ENCODE results near the gene UBB. TPM values are rescaled to one million over a fixed set of nuclear protein-coding genes. Genes with fewer than 3 reads are reported as not detected.
"Not testable (repeated sequence)": the region's sequence is repeated elsewhere in the genome, so short reads cannot be mapped to it uniquely, and the experiment has no call there.

Gene UBB
- total RNA-seq, 1 donor from 2014 or later, result 1,783 TPM

GRCh38 chr17:16391451-16391850 is 10.6 kb downstream of the UBB start:
- Histone ChIP-seq H3K9me3 (ENCODE audit: insufficient read depth, low read depth, low read length) (no peaks in the 10 kb centered on the region), H3K4me2 (ENCODE audit: low read length) (no peak overlapping the region), H3K4me1 (ENCODE audit: insufficient read depth, low read length) (peaks cover 4% of the 10 kb centered on the region), H3K4me3 (ENCODE audit: insufficient read depth, low read depth, low read length) (no peak overlapping the region), H3K9ac (ENCODE audit: low read length) (no peak overlapping the region), H3K27me3 (ENCODE audit: insufficient read depth, low read length) (no peaks in the 10 kb centered on the region), H4K20me1 (ENCODE audit: insufficient read depth, low read length) (no peaks in the 10 kb centered on the region), H3K79me2 (ENCODE audit: insufficient read depth, low read length) (no peaks in the 10 kb centered on the region), H3K27ac (ENCODE audit: low read depth, low read length) (no peak overlapping the region), H3K36me3 (ENCODE audit: insufficient read depth, low read length) (no peaks in the 10 kb centered on the region), H2AFZ (ENCODE audit: low read depth, low read length) (no peak overlapping the region)
- H3K27me3 Mint-ChIP-seq (ENCODE audit: low read depth, unreplicated experiment), result no peaks in the 10 kb centered on the region
- no peaks in the 10 kb centered on the region for H3K36me3 Mint-ChIP-seq (ENCODE audit: low read depth, unreplicated experiment)
- H3K9me3 Mint-ChIP-seq (ENCODE audit: unreplicated experiment), result no peaks in the 10 kb centered on the region
- no peak overlapping the region for H3K27ac Mint-ChIP-seq (ENCODE audit: unreplicated experiment)
- no peak for DNase-seq (ENCODE audit: low read depth)
- peaks cover 2% of the 10 kb centered on the region for H3K4me1 Mint-ChIP-seq (ENCODE audit: low read depth, unreplicated experiment)
- no peak for FAIRE-seq
- TF ChIP-seq EZH2 (IDR thresholded peaks at IDR 0.05; ENCODE audit: insufficient read depth, low read length), result no peak
- no peak for TF ChIP-seq CTCF (IDR thresholded peaks at IDR 0.05; ENCODE audit: insufficient read depth, low read depth, low read length)
- no peak overlapping the region for H3K4me3 Mint-ChIP-seq (ENCODE audit: unreplicated experiment)

GRCh38 chr17:16392491-16392890 is 11.6 kb downstream of the UBB start:
- not testable (repeated sequence) for H4K20me1 ChIP-seq (ENCODE audit: insufficient read depth, low read length); H3K4me2 ChIP-seq (ENCODE audit: low read length); H3K27me3 ChIP-seq (ENCODE audit: insufficient read depth, low read length); H3K9me3 ChIP-seq (ENCODE audit: insufficient read depth, low read depth, low read length); H3K4me3 ChIP-seq (ENCODE audit: insufficient read depth, low read depth, low read length); H3K36me3 Mint-ChIP-seq (ENCODE audit: low read depth, unreplicated experiment); DNase-seq (ENCODE audit: low read depth); H3K36me3 ChIP-seq (ENCODE audit: insufficient read depth, low read length); H3K9ac ChIP-seq (ENCODE audit: low read length); H3K4me1 Mint-ChIP-seq (ENCODE audit: low read depth, unreplicated experiment); H3K9me3 Mint-ChIP-seq (ENCODE audit: unreplicated experiment); FAIRE-seq; H3K27me3 Mint-ChIP-seq (ENCODE audit: low read depth, unreplicated experiment); H3K79me2 ChIP-seq (ENCODE audit: insufficient read depth, low read length); H3K4me1 ChIP-seq (ENCODE audit: insufficient read depth, low read length); H2AFZ ChIP-seq (ENCODE audit: low read depth, low read length); H3K27ac ChIP-seq (ENCODE audit: low read depth, low read length); H3K4me3 Mint-ChIP-seq (ENCODE audit: unreplicated experiment)
- peak overlapping the region; percentile 12 for H3K27ac Mint-ChIP-seq (ENCODE audit: unreplicated experiment)

- not testable (repeated sequence) for H2AFZ ChIP-seq (ENCODE audit: low read depth, low read length); H3K9me3 ChIP-seq (ENCODE audit: insufficient read depth, low read depth, low read length); H3K4me1 ChIP-seq (ENCODE audit: insufficient read depth, low read length); H3K36me3 ChIP-seq (ENCODE audit: insufficient read depth, low read length); H3K27me3 ChIP-seq (ENCODE audit: insufficient read depth, low read length); DNase-seq (ENCODE audit: low read depth); FAIRE-seq; H3K36me3 Mint-ChIP-seq (ENCODE audit: low read depth, unreplicated experiment); H3K27ac ChIP-seq (ENCODE audit: low read depth, low read length); H3K9ac ChIP-seq (ENCODE audit: low read length); H3K27me3 Mint-ChIP-seq (ENCODE audit: low read depth, unreplicated experiment); H3K4me3 ChIP-seq (ENCODE audit: insufficient read depth, low read depth, low read length); H3K4me2 ChIP-seq (ENCODE audit: low read length); H3K9me3 Mint-ChIP-seq (ENCODE audit: unreplicated experiment); H4K20me1 ChIP-seq (ENCODE audit: insufficient read depth, low read length); H3K79me2 ChIP-seq (ENCODE audit: insufficient read depth, low read length); H3K4me3 Mint-ChIP-seq (ENCODE audit: unreplicated experiment)
- Mint-ChIP-seq H3K4me1 (ENCODE audit: low read depth, unreplicated experiment) (peaks cover 14% of the 10 kb centered on the region), H3K27ac (ENCODE audit: unreplicated experiment) (peak overlapping the region; percentile 41)
Measured at GRCh38 chr17:16395887-16396286, 15.0 kb downstream of the UBB start.

GRCh38 chr17:16396693-16397092 is 15.8 kb downstream of the UBB start:
- not testable (repeated sequence) for DNase-seq (ENCODE audit: low read depth); H3K27me3 Mint-ChIP-seq (ENCODE audit: low read depth, unreplicated experiment); H3K27ac ChIP-seq (ENCODE audit: low read depth, low read length); H3K36me3 Mint-ChIP-seq (ENCODE audit: low read depth, unreplicated experiment); H3K9me3 ChIP-seq (ENCODE audit: insufficient read depth, low read depth, low read length); H2AFZ ChIP-seq (ENCODE audit: low read depth, low read length); H4K20me1 ChIP-seq (ENCODE audit: insufficient read depth, low read length); H3K9ac ChIP-seq (ENCODE audit: low read length); H3K4me2 ChIP-seq (ENCODE audit: low read length); H3K4me1 ChIP-seq (ENCODE audit: insufficient read depth, low read length); H3K4me3 Mint-ChIP-seq (ENCODE audit: unreplicated experiment); H3K27me3 ChIP-seq (ENCODE audit: insufficient read depth, low read length); H3K79me2 ChIP-seq (ENCODE audit: insufficient read depth, low read length); H3K9me3 Mint-ChIP-seq (ENCODE audit: unreplicated experiment); H3K36me3 ChIP-seq (ENCODE audit: insufficient read depth, low read length); FAIRE-seq; H3K4me3 ChIP-seq (ENCODE audit: insufficient read depth, low read depth, low read length)
- H3K27ac Mint-ChIP-seq (ENCODE audit: unreplicated experiment), result peak overlapping the region; percentile 41
- peaks cover 14% of the 10 kb centered on the region for H3K4me1 Mint-ChIP-seq (ENCODE audit: low read depth, unreplicated experiment)
